Retinal pigment epithelial cell (primary cell): ENCODE measurements around the gene CHMP2B.

Source experiments
- DNase-seq: peaks from one replicate; pipeline ENCODE4 v3.0.0-alpha.2; 2010; ENCODE audit warnings: low read depth
- H3K4me3 ChIP-seq: 2 replicates; pipeline ENCODE4 v1.5.1; 2011; ENCODE audit warnings: mild to moderate bottlenecking, low read length, control low read depth, moderate library complexity
- TF ChIP-seq, protein P1 (sequence below): conservative IDR thresholded peaks from 2 replicates; pipeline ENCODE4 v1.5.1; 2011; ENCODE audit warnings: low read depth, low read length, control low read depth, inconsistent platforms

Gene CHMP2B, protein sequence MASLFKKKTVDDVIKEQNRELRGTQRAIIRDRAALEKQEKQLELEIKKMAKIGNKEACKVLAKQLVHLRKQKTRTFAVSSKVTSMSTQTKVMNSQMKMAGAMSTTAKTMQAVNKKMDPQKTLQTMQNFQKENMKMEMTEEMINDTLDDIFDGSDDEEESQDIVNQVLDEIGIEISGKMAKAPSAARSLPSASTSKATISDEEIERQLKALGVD

DNA sequence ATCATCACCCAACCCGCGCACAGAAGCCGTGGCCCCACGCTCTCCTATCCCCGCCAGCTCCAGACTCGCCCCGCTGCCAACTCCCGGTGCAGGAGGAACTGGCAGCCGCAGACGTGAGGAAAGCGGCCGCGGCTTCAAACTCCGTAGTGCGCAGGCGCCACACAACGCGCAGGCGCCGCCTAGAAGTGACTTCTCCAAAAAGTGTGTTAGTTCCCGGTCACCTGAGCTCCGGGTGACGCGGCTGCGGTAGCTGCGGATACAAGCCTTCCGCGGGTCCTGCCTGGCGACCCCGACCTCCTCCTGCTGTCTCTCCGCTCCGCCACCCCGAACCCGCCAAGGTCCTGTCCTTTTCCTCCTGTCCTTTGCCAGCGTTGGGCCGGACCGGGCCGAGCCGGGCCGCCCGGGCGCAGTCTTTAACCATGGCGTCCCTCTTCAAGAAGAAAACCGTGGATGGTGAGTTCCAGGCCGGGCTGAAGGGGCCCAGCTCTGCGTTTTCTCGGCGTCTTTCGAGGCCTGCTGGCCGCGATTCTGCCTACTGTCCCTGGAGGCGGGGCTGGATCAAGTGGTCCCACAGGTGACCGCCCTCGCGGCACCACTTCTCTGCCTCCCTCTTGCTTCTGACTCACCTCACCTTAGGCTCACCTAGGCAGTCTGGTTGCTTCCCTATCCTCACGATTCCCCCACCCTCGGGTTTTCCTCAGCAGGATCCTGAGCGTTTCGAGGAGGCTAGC is at the start of gene CHMP2B:
Gene CHMP2B (plus strand): TSS at position 206 of the 731 bp plus-strand sequence. CDS start 214 bp downstream, at position 420.
- DNase-seq: peak; percentile 76
- TF ChIP-seq, protein P1, sequence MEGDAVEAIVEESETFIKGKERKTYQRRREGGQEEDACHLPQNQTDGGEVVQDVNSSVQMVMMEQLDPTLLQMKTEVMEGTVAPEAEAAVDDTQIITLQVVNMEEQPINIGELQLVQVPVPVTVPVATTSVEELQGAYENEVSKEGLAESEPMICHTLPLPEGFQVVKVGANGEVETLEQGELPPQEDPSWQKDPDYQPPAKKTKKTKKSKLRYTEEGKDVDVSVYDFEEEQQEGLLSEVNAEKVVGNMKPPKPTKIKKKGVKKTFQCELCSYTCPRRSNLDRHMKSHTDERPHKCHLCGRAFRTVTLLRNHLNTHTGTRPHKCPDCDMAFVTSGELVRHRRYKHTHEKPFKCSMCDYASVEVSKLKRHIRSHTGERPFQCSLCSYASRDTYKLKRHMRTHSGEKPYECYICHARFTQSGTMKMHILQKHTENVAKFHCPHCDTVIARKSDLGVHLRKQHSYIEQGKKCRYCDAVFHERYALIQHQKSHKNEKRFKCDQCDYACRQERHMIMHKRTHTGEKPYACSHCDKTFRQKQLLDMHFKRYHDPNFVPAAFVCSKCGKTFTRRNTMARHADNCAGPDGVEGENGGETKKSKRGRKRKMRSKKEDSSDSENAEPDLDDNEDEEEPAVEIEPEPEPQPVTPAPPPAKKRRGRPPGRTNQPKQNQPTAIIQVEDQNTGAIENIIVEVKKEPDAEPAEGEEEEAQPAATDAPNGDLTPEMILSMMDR: no peak
- H3K4me3 ChIP-seq: peak within 1 kb of the TSS; percentile 97

DNA sequence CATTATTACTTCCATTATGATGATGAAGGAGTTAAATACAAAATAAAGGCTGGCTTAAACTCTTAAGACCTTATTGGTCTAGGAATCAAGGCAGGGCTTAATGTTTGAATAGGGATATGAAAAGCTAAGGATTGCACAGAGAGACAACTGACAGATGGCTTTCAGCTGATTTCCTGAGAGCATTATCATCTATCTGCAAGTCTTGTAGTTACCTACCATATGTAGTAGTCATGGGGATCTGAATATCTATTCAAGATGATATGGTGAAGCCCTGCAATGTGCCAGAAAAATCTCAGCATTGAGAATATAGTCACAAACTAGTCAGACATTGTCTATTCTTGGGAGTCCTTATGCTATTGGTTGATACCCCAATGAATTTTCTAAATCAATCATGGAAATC is 47.5 kb upstream of the CHMP2B start:
- no peak for DNase-seq
- H3K4me3 ChIP-seq: no peak overlapping the region
- TF ChIP-seq, protein P1: no peak

DNA sequence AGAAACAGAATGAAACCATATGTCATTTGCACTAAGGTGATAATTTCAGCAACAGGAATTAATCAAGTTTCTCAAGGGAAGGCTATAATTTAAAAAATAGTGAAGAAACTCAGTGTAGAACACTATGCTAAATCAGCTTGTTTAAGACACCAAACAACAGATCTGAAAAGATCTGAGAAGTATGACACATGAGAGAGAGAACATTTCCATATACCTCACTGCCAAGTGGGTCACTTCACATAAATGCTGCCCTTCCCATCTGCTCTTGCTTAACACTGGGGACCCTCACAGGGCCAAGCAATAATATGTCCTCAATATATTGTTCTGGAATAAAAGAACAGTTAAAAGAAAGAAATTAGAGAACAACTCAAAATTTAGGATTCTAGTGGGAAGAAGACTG is 45.6 kb upstream of the CHMP2B start:
- TF ChIP-seq, protein P1: no peak

DNA sequence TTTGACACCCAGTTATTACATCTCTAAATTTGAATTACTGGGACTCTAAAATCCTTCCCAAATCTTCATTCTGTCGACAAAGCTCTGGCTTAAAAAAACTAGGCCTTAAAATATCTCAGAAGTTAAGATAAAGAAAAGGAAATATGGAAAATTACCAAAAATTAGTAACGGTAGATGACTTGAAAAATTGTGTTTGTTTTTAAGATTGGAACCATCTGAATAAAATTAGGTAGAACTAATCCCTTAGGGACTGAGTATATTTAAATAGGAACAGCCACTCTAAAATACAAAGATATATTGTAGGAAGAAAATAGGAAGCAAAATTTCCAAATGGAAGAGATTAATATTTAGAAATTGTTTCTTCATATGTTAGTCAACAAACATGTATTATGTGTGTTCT is 45.1 kb upstream of the CHMP2B start:
- DNase-seq: no peak
- H3K4me3 ChIP-seq: no peak overlapping the region
- TF ChIP-seq, protein P1: no peak

More for the DNA sequence above, 45.6 kb upstream of the CHMP2B start:
- H3K4me3 ChIP-seq: no peak overlapping the region
- DNase-seq: no peak

DNA sequence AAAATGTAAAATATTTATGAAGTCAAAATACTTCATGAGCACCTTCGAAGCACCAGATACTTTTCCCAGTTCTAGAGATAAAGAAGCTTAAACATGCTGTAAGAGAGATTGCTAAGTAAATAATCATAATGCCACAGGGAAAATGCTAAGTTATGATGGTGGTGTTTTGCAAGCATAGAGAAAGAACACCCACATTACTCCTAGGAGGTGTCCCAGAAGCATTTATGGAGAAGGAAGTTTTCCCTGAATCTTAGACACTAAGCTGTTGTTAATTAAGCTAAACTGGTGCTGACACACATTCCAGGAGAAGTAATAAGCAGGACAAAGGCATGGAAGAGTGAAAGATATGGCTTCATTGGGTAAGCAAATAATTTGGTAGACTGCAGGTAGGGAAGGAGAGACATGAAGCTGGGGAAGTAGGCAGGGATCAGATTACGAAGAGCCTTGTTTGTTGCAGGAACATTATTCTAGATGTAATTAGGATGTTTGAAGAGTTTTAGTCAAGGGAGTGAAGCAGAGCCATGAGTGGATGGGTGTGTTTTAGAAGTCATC is 40.4 kb upstream of the CHMP2B start:
- TF ChIP-seq, protein P1: no peak
- no peak overlapping the region for H3K4me3 ChIP-seq
- DNase-seq: no peak

DNA sequence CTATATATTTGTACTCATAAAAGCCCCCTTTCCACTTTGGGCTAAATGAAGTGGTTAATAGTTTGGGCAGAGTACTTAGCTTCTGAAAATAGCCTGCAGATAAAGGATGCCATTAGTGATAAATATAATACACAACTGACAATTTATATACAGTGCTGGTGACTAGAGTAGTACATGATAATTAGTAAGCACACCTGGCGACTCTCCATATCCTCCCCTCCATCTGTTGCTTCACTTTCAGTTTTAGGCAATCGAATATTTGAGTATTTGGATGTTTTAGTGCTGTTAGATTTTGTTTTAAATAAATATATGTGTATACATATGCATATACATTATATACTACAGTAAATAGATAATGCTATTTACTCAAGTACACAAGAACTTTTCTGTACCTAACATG is 35.9 kb upstream of the CHMP2B start:
- H3K4me3 ChIP-seq: no peak overlapping the region
- TF ChIP-seq, protein P1: no peak
- no peak for DNase-seq

DNA sequence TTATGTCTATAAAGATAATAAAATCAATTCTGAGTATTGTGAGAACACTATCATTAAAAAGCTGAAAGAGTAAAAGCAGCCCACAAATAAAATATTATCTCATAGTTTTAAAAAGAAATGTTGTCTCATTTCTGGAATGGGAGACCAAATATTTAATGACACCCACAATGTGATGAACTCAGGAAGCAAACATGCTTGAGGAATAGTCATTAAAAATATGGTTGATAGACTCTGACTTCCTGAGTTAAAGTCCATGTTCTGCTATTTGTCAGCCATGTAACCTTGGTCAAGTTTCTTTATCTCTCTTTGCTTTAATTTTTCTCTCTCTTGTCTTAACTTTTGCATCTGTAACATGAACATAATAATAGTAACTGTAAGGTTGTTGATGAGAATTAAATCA is 35.5 kb upstream of the CHMP2B start:
- H3K4me3 ChIP-seq: no peak overlapping the region
- DNase-seq: no peak
- TF ChIP-seq, protein P1: no peak
